GM18520 (cell line): ENCODE data around the gene CD74.
A peak's percentile ranks its signal among the peaks of the same experiment; 100 is the strongest.

Source experiments
- ATAC-seq: cut with Tn5 transposase; IDR thresholded peaks from one replicate; pipeline ENCODE4 v1.9.1; 2021; ENCODE audit not compliant: unreplicated experiment

CD74 gene

DNA sequence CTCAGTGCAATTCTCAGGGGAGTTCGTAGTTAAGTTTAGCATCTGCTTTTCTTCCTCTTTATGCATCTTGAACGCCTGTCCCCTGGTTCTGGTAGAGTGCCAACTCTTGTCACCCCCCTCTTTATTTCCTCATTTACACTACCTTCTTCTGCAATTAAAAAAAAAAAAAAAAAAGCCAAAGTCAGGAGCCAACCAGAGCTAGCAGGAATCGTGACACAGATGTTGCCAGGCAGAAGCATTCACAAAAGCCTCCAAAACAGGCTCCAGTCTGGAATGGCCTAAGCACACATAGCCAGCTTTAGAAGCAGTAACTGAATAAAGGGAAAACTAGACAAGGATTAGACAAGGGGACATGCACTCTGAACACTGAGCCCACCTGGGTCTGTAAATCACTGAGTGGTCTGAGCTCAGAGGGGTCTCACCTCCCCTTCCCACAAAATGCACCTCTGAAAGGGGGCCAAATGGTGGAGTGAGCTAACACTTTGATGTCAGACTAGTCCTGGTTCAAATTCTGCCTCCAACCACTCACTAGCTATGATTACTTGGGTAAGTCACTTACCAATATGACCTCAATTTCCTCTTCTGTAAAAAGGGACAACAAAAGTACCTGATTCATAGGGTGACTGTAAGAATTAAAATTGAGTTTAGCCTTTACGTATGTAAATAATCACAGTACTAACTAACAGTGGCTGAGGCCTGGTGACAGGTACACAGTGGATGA, 2.0 kb downstream of the CD74 start:
- ATAC-seq, result no peak

DNA sequence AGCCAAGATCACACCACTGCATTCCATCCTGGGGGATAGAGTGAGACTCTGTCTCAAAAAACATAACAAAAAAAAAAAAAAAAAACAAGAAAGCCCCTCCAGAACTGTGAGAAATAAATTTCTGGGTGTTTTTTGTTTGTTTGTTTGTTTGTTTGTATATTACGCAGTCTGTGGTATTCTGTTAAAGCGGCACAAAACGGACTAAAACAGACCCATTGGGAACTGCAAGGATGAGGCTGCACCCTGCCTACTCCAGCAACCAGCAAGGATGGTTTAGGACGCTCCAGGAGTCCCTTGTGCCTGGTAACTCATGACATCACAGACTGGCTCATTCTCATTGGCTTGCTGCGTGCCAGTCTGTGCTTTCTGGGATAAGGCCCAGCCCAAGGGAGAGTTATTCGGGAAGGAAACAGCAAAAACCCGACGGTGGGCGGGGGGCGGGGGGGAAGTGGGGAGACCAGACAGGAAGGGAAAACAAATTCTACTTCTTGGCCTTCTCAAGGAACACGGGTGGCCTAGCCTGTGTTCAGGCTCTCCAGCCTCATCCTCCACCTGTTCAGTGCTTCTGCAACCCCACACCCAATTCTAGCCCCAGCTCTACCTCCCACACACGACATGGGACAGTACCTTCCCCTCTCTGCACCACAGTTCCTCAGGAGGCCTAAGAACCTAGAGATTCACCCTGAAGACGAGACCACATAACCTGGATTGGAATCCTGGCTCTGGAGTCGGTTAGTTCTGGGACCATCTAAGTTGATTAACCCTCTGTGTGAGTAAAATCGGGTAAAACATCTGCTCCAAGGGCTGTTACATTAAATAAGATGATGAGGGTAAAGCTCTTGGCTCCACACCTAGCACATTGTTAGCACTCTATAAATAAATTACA, 2.8 kb downstream of the CD74 start:
- ATAC-seq, result peak; percentile 19

DNA sequence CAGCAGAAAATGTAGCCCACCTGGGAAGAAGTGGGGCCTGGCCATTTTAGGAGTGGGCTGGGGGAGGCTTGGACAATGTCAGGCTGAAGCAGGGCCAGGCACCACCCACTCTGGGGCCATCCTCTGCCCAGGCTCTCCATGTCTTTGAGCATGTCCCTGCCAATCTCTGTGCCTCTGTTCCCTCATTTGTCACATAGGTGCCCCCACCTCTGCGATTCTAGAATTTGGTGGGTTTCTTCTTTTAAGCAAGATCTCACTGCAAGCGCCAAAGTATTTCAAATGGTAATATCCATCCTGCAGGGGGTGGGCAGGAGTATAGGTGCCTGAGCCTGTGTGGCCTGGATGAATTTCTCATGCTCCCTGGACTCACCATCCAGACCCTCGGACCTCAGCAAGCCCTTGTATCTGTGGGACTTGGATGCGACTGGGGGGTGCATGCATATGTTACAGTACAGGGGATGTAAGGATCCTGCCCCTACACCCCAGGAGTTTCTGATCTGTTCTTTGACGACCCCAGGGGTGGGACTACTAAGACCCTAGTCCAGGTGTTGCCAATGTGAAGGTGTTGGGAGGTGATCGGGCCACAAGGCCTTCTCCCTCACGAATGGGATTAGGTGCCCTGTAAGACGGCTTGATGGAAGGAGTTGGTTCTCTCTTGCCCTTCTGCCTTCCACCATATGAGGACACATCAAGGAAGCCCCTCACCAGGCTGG, 4.3 kb downstream of the CD74 start:
- no peak for ATAC-seq

- ATAC-seq, result no peak
Measured at GRCh38 chr5:150407096-150407720, 5.5 kb downstream of the CD74 start.

DNA sequence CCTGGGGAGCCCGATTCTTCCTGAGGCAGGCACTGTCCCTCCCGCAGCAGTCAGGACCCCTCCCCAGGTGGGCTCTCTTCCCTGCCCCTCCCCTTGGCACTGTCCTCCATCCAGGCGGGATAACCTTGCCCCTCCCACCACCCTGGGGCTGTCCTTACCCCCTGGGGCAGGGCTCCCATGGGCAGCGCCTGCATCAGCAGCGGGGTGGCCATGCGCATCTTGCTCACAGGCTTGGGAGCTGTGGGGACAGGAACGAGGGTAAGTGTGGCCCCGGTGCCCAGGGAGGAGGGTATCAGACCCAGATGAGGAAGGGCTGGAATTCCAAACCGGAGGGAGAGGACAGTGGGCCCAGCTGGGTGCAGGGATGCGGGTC, 6.0 kb downstream of the CD74 start:
- no peak for ATAC-seq

GRCh38 chr5:150406103-150406722, 6.5 kb downstream of the CD74 start:
- ATAC-seq, result no peak

DNA sequence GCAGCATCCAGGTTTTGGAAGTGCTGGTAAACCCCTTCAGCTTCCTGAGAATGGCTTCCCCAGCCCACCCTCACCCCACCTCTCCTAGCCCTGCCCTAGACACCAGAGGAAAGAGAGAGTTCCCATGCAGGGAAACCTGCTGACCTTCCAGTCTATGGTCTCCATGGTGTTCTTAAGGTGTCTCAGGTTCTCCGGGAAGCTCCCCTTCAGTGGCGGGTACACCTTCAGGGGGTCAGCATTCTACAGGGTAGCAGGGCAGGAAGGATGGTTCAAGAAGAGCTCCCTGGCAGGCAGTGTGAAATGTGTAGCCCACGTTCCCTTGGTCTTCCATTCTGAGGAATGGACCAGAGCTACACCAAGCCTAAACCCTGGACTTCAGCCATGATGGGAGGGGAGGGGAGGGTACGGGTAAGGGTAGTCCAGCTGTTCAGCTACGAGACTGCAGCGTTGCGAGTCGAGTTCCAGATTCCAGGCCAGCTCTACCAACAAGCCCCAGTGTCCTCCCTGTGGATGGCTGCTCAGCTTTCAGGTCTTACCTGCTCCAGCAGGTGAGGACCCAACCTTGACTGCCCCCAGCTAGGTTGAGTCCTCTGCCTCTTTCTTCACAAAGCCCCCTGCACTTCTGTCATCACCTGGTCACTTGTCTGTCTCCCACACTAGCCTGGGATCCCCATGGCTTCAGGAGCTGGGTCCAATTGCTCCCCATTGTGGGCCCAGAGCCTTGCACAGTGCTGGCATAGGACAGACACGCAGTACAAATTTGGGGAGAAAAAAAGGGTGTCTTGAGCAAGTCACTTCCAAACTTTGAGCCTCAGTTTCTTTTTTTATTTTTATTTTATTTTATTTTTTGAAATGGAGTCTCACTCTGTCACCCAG, 7.5 kb downstream of the CD74 start:
- no peak for ATAC-seq

DNA sequence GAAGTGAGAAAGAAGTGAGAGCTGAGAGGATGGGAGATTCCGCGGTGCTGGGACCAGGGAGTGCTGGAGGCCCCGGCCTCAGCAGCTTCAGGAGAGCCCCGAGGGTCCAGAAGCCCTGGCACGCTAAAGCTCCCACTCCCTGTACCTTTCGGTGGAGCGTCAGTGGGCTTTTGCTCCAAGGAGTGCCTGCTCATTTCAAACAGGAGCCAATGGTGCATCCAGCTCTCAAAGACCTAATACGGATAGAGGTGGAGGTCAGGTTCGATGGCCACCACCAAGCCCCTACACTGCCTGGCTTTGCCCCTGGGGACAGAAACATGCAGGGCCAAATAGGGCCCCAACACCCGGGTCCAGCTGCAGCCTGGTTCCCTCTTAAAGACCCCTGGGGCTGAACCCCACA, 8.2 kb downstream of the CD74 start:
- no peak for ATAC-seq

- ATAC-seq, result no peak
Measured at GRCh38 chr5:150404121-150404520, 8.6 kb downstream of the CD74 start.

DNA sequence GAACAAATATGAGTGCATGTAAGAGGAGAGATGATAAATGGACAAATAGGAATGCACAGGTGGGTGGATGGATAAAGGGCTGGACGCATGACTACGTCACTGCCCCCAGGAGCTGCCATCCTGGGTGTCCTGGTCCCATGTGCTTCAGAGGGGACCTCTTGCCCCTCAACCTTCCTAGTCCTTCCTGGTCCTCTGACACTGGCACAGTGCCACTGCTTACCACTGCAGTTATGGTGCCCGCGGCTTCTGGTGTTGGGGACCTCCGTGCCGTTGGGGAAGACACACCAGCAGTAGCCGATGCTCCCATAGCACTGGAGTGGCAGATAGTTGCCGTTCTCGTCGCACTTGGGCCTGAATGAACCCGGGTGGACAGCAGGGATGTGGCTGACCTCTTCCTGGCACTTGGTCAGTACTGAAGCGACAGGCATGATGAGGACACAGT, 9.8 kb downstream of the CD74 start:
- ATAC-seq, result no peak

DNA sequence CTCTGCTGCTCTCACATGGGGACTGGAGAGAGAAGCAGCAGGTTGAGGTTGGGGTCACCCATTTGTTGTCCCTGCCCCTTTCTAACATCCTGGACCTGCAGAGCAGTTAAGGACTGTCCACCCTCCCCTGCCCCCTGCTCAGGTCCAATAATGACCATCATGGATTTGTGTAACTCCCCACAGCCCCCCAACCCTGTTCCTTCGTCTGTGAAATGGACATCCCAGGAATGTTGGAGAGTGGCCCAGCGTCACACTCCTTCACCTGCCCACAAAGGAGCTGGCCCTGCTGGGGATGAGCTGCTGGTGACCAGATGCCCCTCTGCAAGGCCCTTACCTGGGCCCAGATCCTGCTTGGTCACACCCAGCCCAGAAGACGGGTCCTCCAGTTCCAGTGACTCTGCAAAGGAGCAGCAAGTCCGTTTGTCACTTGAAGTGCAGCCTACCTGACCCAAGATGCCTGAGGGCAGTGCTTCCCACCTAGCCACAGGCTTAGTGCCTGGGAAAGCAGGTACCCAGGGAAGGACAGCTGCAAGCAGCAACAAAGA, 10.4 kb downstream of the CD74 start:
- no peak for ATAC-seq

DNA sequence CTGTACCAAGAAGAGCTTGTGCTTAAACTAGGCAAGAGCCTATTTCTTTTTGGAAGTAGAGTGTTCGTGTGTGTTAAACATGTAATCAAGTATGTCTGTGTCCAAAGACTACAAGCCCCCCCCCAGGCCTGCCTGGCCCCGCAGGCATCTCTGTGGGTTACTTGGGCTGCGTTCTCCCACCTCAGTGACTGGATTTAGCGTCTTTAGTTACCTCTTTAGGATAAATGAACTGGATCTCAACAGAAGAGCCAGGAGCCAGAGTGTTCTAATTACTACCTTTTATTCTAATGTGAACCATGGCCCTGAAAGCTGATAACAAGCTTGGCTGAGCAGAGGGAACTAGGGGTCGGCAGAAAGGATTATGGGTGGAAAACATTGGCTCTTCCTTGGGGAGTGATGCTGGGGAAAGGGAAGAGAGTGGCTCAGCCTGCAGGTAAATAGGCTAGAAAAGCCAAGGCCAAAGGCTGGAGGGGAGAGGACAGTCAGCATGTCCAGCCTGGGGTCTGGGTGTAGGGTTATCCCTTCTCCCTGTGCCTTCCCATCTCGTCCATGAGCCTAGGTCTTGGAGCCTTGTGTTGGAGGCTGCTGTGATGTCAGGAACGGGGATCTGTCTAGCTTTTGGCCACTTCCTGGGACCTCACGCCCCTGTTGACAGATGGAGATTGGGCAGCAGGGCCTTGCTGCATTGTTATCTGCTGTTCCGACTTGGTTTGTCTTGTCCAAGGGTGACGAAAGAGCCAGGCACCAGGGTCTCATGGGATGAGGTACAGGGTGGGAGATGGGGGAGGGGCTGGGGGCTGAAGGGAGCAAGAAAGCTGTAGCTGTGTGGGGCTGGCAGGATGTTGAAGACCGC, 11.1 kb downstream of the CD74 start:
- no peak for ATAC-seq

- no peak for ATAC-seq
Measured at GRCh38 chr5:150401076-150401375, 11.7 kb downstream of the CD74 start.

DNA sequence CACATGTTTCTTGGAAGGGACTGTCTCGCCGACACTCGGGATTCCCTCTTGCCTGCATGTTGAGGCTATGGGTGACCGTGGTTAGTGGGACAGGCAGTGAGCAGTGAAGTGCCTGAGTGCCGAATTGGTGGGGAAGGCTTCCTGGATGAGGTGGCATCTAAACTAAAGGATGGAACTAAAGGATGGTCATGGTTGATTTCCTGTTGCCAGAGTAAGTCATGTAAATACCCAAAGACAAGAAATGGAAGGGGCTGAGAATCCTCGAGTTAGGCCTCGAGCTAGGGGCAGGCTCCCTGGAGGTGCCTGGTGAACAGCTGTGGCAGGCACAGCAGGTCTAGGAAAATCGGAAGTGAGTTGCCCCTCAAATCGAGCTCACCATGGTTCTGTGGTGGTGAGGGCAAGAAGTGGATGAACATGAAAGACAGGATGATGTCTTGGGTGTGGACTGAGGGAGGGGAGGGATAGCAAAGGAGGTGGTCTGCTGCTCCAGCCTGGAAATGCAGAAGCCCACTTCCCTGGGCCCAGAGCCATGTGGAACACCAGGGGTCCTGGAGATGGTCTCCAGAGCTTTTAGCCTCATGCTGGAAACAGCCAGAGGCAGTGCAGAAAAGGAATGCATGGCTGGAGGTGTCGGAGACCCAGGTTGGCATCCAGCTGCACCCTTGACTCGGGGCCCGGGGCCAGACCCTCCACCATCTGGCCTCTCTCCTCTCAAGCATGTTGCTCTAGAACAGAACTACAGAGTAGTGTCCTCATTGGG, 12.2 kb downstream of the CD74 start:
- ATAC-seq, result no peak

DNA sequence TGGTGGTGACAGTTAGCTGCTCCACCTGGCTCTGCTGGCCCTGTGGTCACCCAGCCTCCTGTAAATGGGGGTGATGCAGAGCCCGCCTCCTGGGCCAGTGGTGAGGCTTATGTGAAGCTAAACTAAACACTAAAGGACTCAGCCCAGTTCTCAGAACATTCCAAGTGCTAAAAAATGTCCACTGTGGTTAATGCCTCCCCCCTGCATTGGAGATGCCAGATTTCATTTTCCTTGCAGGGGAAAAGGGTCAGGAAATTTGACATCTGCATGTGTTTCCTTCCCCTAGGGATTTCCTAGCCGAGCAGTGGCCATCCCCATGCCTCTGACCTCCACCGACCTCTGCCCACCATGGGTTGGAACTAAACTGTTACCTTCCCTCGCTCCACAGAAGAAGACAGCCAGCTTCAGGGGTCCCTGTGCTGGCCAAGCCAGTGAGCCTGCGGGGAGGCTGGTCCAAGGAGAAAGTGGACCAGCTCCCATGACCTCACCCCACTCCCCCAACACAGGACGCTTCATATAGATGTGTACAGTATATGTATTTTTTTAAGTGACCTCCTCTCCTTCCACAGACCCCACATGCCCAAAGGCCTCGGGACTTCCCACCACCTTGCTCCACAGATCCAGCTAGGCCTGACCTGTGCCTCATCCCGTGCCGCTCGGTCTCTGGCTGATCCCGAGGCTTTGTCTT, 13.0 kb downstream of the CD74 start:
- no peak for ATAC-seq

DNA sequence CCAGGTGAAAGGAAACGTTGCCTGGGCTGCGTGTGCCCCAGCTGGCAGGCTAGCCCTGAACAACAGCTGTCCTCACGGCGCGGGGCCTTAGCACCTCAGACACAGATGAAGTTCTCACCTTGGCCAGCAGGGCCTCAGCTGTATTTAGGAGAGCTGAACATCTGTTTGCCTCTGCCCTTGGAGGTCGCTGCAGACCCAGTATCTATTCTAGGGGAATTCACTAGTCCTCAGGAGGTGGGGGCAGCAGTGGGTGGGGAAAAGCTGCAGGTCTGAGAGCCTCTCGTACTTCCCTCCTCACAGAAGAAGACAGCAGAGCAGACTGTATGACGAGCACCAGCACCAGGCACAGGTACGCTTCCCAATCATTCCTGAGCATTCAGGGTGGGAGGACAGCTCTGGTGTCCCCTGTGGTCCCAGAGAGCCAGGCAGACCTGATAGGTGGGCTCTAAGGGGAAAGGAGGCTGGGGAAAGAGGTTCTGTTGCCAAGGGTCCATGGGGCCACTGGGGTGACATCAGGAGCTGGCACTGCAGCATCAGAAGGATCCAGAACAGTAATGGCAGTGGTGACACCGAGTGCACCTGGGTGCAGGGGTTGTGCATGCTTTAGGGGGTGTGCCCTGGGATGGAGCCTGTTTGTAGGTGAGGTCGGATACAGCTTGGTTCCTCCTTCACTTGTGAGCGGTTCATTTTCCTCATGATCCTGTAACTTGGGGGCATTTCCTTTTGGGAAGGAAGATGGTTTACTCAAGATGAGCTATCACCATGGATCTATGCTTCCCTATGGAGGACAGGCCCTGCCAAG, 13.8 kb downstream of the CD74 start:
- ATAC-seq, result no peak
